NCI-H446 (cell line): ENCODE results near the gene BCL3.
"Not testable (repeated sequence)": the region's sequence is repeated elsewhere in the genome, so short reads cannot be mapped to it uniquely, and the experiment has no call there.

Experiments used
- DNase-seq, 2 experiments: peaks; one replicate each; lab custom pipeline; 2025; lab: John Stamatoyannopoulos, UW

Gene BCL3

DNA sequence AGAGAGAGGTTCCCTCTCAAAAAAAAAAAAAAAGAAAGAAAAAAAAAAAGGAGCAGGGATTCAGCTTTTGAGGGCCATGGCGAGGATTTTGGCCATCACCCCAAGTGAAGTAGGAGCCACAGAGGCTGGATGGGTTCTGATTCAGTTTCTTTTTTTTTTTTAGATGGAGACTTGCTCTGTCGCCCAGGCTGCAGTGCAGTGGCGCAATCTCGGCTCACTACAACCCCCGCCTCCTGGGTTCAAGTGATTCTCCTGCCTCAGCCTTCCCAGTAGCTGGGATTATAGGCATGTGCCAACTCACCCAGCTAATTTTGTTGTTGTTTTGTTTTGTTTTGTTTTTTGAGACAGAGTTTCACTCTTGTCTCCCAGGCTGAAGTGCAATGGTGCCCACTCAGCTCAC is 27.1 kb upstream of the BCL3 start:
- not testable (repeated sequence) for DNase-seq

DNA sequence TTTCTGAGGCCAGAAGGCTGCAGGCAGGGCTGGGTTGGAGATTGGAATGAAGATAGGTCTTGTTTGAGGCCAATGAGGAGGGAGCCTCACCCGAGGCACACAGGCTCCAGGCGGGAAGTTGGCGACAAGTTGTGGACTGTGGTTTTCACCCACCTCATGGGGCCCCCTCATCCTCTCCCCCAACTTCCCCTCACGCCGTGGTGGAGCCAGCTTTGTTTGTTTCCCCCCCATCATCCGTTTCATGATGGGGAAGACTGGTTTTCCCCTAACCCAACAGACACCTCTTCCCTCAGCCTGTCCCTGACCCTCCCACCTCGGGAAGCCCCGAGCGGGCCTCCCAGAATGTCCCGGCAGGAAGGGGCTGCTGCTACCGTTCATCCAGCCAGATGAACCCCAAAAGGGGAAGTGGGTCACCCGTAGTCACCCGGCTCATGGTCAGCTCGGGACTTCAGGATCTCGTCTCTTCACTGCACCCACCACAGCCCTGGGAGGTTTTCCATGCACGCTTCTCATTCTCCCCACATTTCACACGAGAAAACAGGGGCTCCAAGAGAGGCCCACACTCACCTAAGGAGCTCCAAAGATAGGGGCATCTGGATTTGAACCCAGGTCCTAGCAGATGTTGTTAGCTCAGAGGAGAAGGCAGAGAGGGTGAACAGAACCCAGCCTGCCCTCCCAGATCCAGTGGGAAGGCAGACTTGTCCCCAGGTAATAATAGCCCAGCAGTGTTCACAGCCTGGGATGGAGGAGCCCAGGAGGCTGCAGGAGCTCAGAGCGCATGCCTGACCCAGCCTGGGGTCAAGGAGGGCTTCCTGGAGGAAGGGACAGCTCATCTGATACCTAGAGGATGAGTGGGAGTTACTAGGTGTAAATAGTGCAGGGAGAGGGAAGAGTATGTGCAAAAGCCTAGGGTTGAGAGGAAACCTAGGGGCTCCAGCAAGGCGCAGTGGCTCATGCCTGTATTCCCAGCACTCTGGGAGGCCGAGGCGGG is 26.1 kb upstream of the BCL3 start:
- no peak for DNase-seq

DNA sequence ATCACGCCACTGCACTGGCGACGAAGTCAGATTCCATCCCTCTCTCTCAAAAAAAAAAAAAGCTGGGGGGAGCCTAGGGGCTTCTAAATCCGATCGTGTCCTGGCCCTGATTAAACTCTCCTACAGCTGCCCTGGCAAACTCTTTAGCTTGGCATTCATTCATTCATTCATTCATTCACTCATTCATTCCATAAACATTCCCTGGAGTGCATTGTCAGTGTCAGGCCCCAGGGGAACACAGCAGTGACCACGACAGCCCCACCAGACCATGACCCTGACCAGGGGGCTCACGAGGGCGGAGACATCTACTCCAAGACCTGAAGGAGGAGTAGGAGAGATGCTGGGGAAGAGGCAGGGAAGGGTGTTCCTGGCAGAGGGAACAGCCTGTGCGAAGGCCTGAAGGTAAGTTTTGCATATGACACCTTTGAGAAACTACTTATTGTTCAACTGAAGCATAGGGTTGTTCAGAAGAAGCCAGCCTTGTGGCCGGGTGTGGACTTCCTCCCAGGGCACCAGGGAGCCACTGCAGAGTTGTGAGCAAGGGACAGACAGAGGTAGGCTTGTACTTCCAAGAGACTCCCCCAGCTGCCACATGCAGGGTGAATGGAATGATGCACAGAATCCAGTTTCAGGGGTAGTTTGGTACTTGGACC is 25.1 kb upstream of the BCL3 start:
- no peak for DNase-seq

DNA sequence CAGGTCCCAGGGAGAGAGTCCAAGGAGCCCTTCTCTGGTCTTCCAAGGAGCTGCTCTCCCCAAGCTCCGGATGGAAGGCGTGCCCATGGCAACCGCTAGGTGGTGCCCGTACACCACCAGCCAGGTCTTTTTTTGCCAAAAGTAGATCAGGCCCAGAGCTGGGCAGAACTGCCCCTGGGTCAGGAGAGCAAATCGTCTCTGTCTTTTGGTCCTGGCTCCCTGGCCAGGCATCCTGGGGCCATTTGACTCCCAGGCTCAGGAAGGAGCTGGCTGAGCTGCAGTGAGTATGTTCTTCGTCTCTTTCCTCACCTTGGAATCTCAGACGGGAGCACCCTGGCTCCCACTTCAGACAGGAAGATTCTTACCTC is 24.6 kb upstream of the BCL3 start:
- peak; percentile 49 to 79 for DNase-seq

DNA sequence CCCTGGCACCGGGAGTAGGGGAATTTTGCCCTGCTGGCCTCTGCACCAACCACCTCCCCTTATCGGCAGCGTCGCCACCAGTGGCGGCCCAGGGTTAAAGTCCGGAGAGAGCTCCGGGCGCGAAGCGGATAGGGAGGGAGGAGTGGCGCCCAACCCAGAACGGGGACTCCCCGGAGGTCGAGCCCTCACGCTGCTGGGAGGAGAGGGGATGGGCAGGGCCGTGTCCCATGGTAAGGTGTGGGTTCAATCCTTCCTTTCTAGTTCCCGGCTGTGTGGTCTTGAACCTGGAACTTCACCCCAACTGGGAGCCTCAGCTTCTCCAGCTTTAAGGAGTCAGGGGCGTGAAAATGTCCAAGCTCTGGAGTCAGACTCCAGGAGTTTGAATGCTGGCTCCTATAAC is 23.3 kb upstream of the BCL3 start:
- no peak for DNase-seq

DNA sequence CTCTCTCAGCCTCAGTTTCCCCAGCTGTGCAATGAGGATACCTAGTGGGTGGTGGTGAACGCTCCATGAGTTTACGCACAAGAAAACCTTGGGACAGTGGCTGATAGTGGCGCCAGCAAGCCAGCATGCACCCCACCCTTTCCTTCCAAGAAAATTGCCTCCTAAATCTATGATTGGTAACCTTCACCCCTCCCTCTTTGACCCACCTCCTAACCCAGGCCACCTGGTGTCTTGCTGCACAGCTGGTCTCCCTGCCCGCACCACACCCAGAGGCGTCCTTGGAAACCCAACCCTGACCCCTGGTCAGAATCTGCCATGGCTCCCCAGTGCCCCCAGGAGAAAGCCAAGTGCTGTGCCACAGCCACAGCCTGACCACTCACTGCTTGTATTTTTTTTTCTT is 22.8 kb upstream of the BCL3 start:
- DNase-seq = no peak

DNA sequence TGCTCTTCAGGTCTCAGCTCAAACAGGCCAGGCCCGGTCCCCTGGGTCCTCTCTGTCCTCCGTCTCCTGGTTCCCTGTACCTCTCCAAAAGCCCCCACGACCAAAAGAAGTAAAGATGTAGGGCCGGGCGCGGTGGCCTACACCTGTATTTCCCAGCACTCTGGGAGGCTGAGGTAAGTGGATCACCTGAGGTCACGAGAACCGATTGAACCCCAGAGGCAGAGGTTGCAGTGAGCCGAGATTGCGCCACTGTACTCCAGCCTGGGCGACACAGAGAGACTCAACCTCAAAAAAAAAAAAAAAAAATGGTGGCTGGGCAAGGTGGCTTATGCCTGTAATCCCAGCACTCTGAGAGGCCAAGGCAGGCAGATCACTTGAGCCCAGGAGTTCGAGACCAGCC is 22.0 kb upstream of the BCL3 start:
- no peak for DNase-seq

DNA sequence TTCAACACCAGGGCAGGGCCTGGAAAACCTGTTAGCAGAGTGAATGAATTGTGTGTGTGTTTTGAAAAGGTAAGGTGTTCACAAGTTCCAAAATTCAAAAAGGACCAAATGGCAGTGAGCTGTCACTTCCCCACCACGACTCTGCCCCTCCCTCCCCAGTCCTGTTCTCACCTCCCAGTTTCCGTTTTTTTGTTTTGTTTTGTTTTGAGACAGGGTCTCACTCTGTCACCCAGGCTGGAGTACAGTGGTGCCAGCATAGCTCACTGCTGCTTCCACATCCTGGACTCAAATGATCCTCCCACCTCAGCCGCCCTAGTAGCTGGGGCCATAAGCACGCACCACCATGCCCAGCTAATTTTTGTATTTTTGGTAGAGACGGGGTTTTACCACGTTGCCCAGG is 20.3 kb upstream of the BCL3 start:
- no peak for DNase-seq

DNA sequence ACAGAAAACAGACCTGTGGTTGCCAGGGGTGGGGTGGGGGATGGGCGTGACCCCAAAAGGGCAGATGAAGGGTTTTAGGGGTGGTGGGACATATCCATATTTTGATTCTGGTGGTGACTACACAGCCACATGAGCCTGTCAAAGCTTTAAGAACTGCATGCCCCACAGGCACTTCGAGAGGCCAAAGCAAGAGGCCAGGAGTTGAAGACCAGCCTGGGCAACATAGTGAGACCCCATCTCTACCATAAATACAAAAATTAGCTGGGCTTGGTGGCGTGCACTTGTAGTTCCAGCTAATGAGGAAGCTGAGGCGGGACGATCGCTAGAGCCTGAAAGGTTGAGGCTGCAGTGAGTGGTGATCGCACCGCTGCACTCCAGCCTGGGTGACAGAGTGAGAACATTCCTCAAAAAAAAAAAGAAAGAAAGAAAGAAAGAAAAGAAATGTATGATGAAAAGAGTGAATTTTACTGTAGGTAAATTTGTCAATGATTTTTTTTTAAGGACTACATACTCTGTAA is 18.9 kb upstream of the BCL3 start:
- DNase-seq = no peak

DNA sequence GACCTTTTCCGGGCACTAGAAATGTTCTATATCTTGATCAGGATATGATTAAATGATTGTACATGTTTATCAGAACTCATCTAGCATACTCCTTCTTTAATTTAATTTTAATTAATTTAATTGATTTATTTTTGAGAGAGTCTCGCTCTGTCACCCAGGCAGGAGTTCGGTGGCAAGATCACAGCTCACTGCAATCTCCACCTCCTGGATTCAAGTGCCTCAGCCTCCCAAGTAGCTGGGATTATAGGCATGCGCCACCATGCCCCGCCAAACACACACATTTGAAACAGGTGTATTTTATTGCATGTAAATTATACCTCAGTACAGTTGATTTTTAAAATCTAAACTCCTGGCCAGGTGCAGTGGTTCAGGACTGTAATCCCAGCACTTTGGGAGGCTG is 17.4 kb upstream of the BCL3 start:
- DNase-seq = no peak

DNA sequence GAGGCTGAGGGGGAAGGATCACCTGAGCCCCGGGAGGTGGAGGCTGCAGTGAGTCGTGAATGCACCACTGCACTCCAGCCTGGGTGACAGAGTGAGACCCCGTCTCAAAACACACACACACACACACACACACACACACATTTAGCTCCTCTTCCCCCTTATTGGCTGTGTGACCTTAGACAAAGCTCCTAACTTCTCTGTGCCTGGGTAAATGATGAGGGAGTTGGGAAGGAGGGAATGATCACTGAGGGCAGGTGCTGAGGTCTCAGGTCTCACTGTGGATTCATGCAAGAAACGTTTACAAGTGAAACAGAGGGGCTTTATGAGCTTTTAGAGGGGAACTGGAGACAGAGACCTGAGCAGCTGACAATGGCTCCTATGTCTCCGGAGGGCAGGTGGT is 16.9 kb upstream of the BCL3 start:
- DNase-seq = no peak

DNA sequence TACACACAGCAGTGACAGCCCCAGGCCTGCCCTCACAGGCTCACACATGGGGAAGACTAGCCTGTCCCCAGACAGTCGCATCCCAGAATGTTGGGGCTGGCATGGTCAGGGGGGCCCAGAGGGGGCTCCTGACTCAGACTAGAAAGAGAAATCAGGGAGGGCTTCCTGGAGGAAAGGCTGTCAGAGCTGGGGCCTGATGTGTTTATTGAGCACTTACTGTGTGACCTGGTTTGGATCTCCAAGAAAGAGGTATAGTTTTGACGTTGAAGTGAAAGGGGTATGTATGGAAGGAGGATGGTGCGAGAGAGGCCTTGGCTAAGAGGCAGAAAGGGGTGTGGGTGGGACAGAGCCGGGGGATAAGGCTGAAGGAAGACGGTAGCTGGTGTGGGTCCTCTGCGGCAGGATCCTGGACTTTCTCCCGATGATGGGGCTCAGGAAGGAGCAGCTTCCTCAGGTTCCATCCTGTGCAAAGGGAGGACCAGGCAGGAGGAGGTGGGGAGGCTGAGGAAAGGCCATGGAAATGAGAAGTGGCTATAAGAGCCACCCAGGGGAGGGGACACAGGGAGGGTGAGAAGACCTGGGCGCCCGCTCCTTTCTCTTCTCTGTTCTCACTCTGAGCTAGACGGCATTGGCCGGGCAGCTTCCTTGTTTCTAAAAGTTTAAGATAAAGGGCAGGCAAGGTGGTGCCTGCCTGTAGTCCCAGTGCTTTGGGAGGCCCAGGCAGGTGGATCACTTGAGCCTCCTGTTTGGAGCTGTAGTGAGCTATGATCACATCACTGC is 16.1 kb upstream of the BCL3 start:
- DNase-seq = no peak

DNA sequence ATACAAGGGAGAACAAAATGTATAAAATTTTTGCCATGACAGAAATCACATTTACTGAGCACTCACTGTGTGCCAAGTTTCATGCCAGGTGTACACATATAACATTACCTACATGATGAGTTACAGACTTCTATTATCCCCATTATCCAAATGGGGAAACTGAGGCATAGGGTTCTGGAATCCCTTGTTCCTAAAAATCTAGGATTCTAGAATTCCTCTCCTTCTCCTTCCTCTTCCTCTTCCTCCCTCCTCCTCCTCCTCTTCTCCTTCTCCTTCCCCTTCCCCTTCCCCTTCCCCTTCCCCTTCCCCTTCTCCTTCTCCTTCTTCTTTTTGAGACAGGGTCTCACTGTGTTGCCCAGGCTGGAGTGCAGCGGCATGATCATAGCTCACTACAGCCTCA is 14.2 kb upstream of the BCL3 start:
- DNase-seq = no peak

DNA sequence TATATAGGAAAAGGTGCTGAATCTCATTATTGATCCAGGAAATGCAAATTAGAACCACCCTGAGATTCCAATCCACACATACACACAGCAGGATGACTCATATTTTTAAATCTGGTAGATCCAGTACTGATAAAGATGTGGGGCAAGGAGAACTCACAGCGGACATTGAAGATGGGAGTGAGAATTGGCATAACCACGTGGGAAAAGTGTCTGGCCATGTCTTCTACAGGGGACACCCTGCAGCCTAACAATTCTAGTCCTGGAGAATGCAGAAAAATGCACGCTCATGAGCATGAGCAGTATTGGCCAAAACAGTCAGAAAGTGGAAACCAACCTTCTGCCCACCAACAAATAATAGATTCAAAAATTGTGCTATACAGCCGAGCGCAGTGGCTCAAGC is 13.5 kb upstream of the BCL3 start:
- no peak for DNase-seq

DNA sequence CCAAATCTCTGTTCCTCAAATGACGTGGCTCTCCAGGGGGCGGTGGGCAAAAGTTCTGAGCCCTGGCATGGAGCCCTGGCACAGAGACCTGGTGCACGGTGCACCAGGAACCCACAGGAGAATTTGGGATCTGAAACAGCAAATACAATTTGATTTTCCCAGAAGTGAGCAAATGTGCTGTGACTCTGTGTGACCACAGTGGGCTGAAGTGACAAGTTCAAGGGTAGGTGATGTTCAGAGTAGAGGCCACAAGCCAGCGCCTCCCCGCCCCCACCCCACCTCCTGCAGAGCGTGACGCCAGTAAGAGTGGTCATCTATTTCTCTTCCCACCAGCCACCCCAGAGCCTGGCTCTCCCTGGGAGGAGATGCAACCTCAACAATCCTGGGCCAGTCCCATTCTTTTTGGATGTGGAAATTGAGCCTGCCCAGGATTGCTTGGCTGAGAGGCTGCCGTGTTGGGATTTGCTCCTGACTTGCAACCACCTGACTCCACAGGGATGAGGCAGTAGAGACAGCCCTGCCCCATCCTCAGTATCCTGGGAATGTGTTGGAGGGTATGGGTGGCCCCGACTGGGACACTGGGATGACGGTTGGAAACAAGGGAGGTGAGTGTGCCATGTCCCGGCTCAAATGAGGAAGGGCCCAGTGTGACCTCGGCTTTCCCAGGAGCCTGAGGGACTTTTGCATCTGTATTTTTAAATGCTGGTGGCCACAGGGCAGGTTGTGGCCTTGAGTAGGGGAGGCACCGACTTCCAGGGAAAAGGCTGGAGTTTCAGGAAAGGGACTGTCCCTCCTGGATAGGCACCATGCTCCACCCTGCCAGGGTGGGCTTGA is 11.1 kb upstream of the BCL3 start:
- DNase-seq = peak in 1 of 2 experiments; percentile 38

DNA sequence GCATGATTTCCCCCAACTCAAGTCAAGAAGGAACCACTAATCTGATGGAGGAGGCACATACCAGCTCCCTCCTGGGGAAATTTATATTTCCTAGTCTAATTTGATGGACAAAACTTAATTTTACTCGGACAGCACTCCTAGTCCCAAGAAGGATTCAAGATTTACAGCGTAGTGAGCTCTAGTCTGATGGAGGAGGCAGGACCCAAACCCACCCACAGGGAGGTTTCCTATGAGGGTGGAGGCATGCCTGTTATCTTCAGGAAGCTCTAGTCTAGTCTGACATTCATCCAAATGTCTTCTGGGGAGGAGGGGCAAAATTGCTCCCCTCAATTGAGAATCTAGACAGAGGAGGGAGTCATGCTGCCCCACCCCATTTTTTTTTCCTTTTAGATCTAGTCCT is 10.4 kb upstream of the BCL3 start:
- no peak for DNase-seq

DNA sequence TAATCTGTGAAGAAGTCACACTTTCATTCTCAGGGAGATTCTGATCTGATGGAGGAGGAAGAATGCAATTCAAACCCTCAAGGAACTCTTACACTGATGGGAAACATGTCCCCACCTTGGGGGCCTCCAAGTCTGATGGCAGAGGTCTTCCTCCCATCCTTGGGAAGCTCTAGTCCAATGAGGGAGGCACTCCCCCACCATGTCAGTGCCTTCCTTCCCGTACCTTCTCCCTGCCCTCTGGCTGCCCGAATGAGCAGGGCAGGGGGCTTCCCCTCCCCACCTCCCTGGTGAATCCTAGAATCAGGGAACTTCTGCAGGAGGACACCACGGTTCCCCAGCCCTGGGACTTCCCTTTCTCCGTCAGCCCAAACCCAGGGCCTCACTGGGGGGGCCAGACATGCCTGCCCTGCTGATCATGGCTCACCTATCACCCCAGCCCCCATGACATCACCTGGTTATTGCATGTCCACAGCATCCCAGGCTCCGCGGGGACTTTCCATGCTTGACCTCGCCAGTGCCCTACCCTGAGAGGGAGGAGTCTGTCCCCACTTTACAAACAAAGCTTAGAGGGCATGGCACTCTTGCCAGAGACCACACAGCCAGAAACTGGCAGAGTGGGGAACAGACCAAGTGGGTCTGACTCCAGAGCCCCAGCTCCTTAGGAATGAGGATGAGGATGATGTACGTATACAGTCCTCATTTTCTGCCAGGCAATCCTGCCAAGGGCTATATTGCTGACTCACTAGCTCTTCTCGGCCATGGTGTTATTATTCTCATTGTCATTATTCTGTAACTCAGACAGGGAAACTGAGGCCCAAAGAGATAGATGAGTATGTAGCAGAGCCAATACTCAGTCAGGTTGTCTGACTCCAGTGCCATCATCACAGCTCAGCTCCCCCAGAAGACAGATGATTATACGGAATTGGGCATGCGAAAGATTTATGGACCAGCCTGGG is 9.6 kb upstream of the BCL3 start:
- no peak for DNase-seq

DNA sequence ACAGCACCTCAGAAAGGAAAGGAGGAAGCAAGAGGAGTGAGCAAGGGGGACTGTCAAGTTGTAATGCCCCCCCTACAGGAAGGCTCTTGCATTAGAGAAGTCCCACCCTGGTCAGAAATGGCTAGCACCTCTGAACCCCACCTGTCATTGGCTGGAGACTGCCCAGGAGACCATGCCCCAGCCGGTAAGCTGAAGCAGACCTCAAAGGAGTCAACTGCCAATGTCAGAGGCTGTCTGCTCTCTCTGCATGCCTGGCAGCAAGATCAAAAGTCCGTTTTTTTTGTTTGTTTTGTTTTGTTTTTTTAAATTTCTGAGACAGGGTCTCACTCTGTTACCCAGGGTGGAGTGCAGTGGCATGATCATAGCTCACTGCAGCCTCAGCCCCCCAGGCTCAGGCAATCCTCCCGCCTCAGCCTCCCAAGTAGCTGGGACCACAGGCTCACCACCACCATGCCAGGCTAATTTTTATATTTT is 8.1 kb upstream of the BCL3 start:
- DNase-seq = no peak

DNA sequence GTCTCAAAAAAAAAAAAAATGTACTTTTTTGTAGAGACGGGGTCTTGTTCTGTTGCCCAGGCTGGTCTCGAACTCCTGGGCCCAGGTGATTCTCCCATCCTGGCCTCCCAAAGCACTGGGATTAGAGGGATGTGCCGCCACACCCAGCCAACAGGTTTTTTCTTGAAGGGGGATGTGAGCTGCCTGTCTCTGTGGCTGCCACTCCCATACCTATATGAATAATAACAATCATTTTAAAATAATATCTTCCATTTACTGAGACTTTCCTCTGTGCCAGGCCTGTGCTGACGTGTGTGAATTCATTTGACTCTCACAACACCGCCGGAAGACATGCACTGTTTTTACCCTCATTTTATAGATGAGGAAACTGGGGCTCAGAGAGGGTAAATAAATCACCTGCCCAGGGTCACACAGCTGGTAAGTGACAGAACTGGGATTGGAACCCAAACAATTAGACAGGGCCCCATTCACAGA is 7.2 kb upstream of the BCL3 start:
- no peak for DNase-seq

DNA sequence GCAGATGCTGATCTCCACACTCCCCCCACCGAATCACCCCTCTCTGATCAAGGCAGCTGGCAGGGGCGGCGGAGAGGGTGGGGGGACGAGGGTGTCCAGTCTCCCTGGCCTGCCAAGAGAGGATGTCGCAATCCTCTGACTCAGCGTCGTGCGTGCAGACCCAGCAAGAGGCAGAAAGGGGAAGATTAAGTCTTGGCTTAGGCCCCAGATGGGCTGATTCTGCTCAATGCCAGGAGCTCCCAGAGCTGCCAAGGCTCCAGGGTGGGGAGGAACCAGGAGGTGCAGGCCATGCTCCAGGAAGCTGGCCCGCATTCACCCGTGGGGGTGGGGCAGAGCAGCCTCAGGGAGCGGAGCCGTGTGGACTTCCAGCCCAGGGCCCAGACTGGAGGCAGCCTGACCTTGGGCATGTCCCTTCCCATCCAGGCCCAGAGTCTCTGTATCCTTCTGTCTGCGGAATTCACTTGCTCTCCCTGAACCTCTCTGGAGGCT is 6.6 kb upstream of the BCL3 start:
- DNase-seq = peak; percentile 97 to 99
